GM12878 (cell line): ENCODE measurements around the gene NKTR.

Experiments
- CBX5 ChIP-seq: sonication (generic); IDR thresholded peaks from 2 replicates; pipeline ENCODE4 v1.6.1; 2016; ENCODE audit warnings: low read depth, moderate library complexity, mild to moderate bottlenecking, inconsistent platforms
- CTCF ChIP-seq, 3 experiments: IDR thresholded peaks in 2 of 3; conservative IDR thresholded peaks in 1 of 3; 2 replicates each; pipeline ENCODE4 v1.5.1; 2011; ENCODE audit warnings: low read depth in 3 of 3, low read length in 3 of 3, mild to moderate bottlenecking in 3 of 3, control low read depth in 2 of 3, moderate library complexity in 2 of 3, inconsistent platforms in 1 of 3, mixed read lengths in 1 of 3; ENCODE audit not compliant: control insufficient read depth in 2 of 3, insufficient read depth in 1 of 3; ENCODE audit errors: extremely low read depth in 1 of 3
- HDAC2 ChIP-seq: fragments of 200-600 bp; sonication (generic); IDR thresholded peaks from 2 replicates; pipeline ENCODE4 v1.6.1; 2017
- NFIC ChIP-seq: IDR thresholded peaks from 2 replicates; pipeline ENCODE4 v1.6.1; 2012; ENCODE audit warnings: low read depth, mild to moderate bottlenecking, inconsistent platforms, low read length, moderate library complexity
- POLR2A ChIP-seq: IDR thresholded peaks from 2 replicates; pipeline ENCODE4 v1.6.1; 2011; ENCODE audit warnings: low read depth, mild to moderate bottlenecking, low read length
- REST ChIP-seq: IDR thresholded peaks from 2 replicates; pipeline ENCODE4 v1.6.1; 2012; ENCODE audit warnings: mild to moderate bottlenecking, low read depth, low read length
- SMC3 ChIP-seq: IDR thresholded peaks from 2 replicates; pipeline ENCODE4 v1.6.1; 2011; ENCODE audit warnings: low read length, improper control_type of control experiment, borderline replicate concordance
- USF2 ChIP-seq: IDR thresholded peaks from 2 replicates; pipeline ENCODE4 v1.6.1; 2011; ENCODE audit warnings: low read depth, low read length, improper control_type of control experiment, borderline replicate concordance
- ZBTB33 ChIP-seq: fragments of 450-650 bp; IDR thresholded peaks from 2 replicates; pipeline ENCODE4 v1.6.1; 2017; ENCODE audit warnings: mild to moderate bottlenecking

- TF ChIP-seq CTCF (IDR thresholded peaks at IDR 0.05 in 2 of 3, conservative IDR thresholded peaks at IDR 0.05 in 1 of 3; ENCODE audit: control insufficient read depth in 2 of 3, extremely low read depth in 1 of 3, insufficient read depth in 1 of 3, low read depth in 3 of 3, low read length in 3 of 3) (no peak), POLR2A (no peak), USF2 (no peak), REST (no peak), SMC3 (no peak), CBX5 (no peak), HDAC2 (no peak), ZBTB33 (no peak), NFIC (no peak)
Observed at GRCh38 chr3:42581400-42581708, 19.1 kb upstream of the NKTR start.
